Neural cell (in vitro differentiated cells): ENCODE measurements around the gene IFNK. TPM values are rescaled to one million over a fixed set of nuclear protein-coding genes. Genes with fewer than 3 reads are reported as not detected.
"Not testable (repeated sequence)": the region's sequence is repeated elsewhere in the genome, so short reads cannot be mapped to it uniquely, and the experiment has no call there.

Source experiments
- H2AFZ ChIP-seq: fragments of 200-600, 300-800 bp; sonication (generic), shearing (Covaris generic); 2 replicates; pipeline ENCODE4 v1.6.0; 2014; ENCODE audit warnings: low read depth, mild to moderate bottlenecking, antibody characterized with exemption, low read length, moderate library complexity
- H3F3A ChIP-seq: fragments of 200-600 bp; shearing (Covaris generic); 2 replicates; pipeline ENCODE4 v1.6.1; 2016; ENCODE audit warnings: mild to moderate bottlenecking, moderate library complexity, mixed read lengths, antibody characterized with exemption, low read length; ENCODE audit not compliant: insufficient read depth, poor library complexity, severe bottlenecking
- H3K27ac ChIP-seq: fragments of 200-600, 300-800 bp; sonication (generic), shearing (Covaris generic); 2 replicates; pipeline ENCODE4 v1.5.1; 2014; ENCODE audit warnings: mild to moderate bottlenecking, low read length, moderate library complexity
- H3K27me3 ChIP-seq: fragments of 300-800, 200-600 bp; sonication (generic), shearing (Covaris generic); 2 replicates; pipeline ENCODE4 v1.6.0; 2014; ENCODE audit warnings: mild to moderate bottlenecking, low read depth, low read length, moderate library complexity; ENCODE audit not compliant: insufficient read depth
- H3K36me3 ChIP-seq: fragments of 300-800, 200-600 bp; sonication (generic), shearing (Covaris generic); 2 replicates; pipeline ENCODE4 v1.5.1; 2014; ENCODE audit warnings: mild to moderate bottlenecking, antibody characterized with exemption, low read length, moderate library complexity; ENCODE audit not compliant: insufficient read depth
- H3K4me2 ChIP-seq: fragments of 300-800, 200-600 bp; sonication (generic), shearing (Covaris generic); 2 replicates; pipeline ENCODE4 v1.6.0; 2014; ENCODE audit warnings: mild to moderate bottlenecking, low read length
- H3K4me3 ChIP-seq: fragments of 300-800, 200-600 bp; sonication (generic), shearing (Covaris generic); 2 replicates; pipeline ENCODE4 v1.5.1; 2014; ENCODE audit warnings: mild to moderate bottlenecking, low read length, moderate library complexity
- H3K79me2 ChIP-seq: fragments of 200-600 bp; shearing (Covaris generic); replicated peaks from 2 replicates; pipeline ENCODE4 v1.6.0; 2014; ENCODE audit warnings: mild to moderate bottlenecking, low read length, moderate library complexity; ENCODE audit not compliant: insufficient read depth
- H3K9ac ChIP-seq: fragments of 300-800, 200-600 bp; sonication (generic), shearing (Covaris generic); 2 replicates; pipeline ENCODE4 v1.6.1; 2016; ENCODE audit warnings: mild to moderate bottlenecking, low read length, mixed read lengths
- H3K9me2 ChIP-seq: fragments of 200-600 bp; shearing (Covaris generic); 2 replicates; pipeline ENCODE4 v1.6.1; 2016; ENCODE audit warnings: mild to moderate bottlenecking, low read length, mixed read lengths; ENCODE audit not compliant: insufficient read depth
- H3K9me3 ChIP-seq: fragments of 200-600, 300-800 bp; sonication (generic), shearing (Covaris generic); 2 replicates; pipeline ENCODE4 v1.6.1; 2016; ENCODE audit warnings: mild to moderate bottlenecking, mixed run types, low read length, moderate library complexity, mixed read lengths
- H4K20me1 ChIP-seq: fragments of 200-600 bp; shearing (Covaris generic); 2 replicates; pipeline ENCODE4 v1.6.1; 2016; ENCODE audit warnings: mild to moderate bottlenecking, mixed run types; ENCODE audit not compliant: insufficient read depth
- EP300 ChIP-seq: fragments of 450-650 bp; conservative IDR thresholded peaks from 2 replicates; pipeline ENCODE4 v1.6.1; 2014; ENCODE audit warnings: antibody characterized with exemption, mild to moderate bottlenecking, moderate library complexity; ENCODE audit not compliant: poor library complexity, severe bottlenecking
- EZH2 ChIP-seq: fragments of 200-600, 300-800 bp; shearing (Covaris generic), sonication (generic); IDR thresholded peaks from 2 replicates; pipeline ENCODE4 v1.6.1; 2014; ENCODE audit warnings: antibody characterized with exemption, low read length, borderline replicate concordance, mild to moderate bottlenecking; ENCODE audit not compliant: insufficient read depth, poor library complexity, severe bottlenecking
- MXI1 ChIP-seq: fragments of 450-650 bp; conservative IDR thresholded peaks from 2 replicates; pipeline ENCODE4 v1.6.1; 2014; ENCODE audit warnings: antibody characterized with exemption, mild to moderate bottlenecking; ENCODE audit not compliant: poor library complexity, severe bottlenecking
- POLR2AphosphoS5 ChIP-seq: IDR thresholded peaks from 2 replicates; pipeline ENCODE4 v1.6.1; 2012
- RAD21 ChIP-seq: fragments of 450-650 bp; conservative IDR thresholded peaks from 2 replicates; pipeline ENCODE4 v1.6.1; 2014; ENCODE audit warnings: antibody characterized with exemption, mild to moderate bottlenecking, moderate library complexity
- REST ChIP-seq: IDR thresholded peaks from 2 replicates; pipeline ENCODE4 v1.6.1; 2012; ENCODE audit warnings: borderline replicate concordance
- SMC3 ChIP-seq: fragments of 450-650 bp; conservative IDR thresholded peaks from 2 replicates; pipeline ENCODE4 v1.6.1; 2014; ENCODE audit warnings: antibody characterized with exemption, mild to moderate bottlenecking, moderate library complexity; ENCODE audit not compliant: poor library complexity
- TAF1 ChIP-seq: IDR thresholded peaks from 2 replicates; pipeline ENCODE4 v1.6.1; 2012; ENCODE audit warnings: low read depth
- polyA plus RNA-seq: library from polyadenylated mRNA; depleted of rRNA; stranded (reverse); fragments of >200 nt; gene quantifications from 2 replicates; pipeline ENCODE4 v1.2.3, GENCODE V29; 2014
- TF ChIP-seq, protein P1 (sequence below): fragments of 450-650 bp; IDR thresholded peaks from 2 replicates; pipeline ENCODE4 v1.5.1; 2014; ENCODE audit warnings: antibody characterized with exemption, mild to moderate bottlenecking, moderate library complexity; ENCODE audit not compliant: poor library complexity, severe bottlenecking

IFNK gene
- polyA plus RNA-seq, 1 donor from 2014 or later = not detected

- H3K36me3 ChIP-seq = no peaks in the 10 kb centered on the region
- H3K27ac ChIP-seq = no peak overlapping the region
- H3K4me2 ChIP-seq = peak overlapping the region; percentile 42
- H3K27me3 ChIP-seq = no peaks in the 10 kb centered on the region
- TF ChIP-seq EZH2 (no peak), EP300 (peak; percentile 46)
- peak overlapping the region; percentile 54 for H3K4me3 ChIP-seq
- H3K9ac ChIP-seq = no peak overlapping the region
- no peaks in the 10 kb centered on the region for H3K9me3 ChIP-seq
- H4K20me1 ChIP-seq = no peaks in the 10 kb centered on the region
- H3F3A ChIP-seq = peaks cover 5% of the 10 kb centered on the region
- peak overlapping the region; percentile 9 for H2AFZ ChIP-seq
- no peaks in the 10 kb centered on the region for H3K9me2 ChIP-seq
- H3K79me2 ChIP-seq = peaks cover 23% of the 10 kb centered on the region
Measured at GRCh38 chr9:27497883-27498417, 26.1 kb upstream of the IFNK start.

- peaks cover 5% of the 10 kb centered on the region for H3F3A ChIP-seq
- no peak overlapping the region for H3K4me2 ChIP-seq
- no peaks in the 10 kb centered on the region for H3K36me3 ChIP-seq
- H3K9me2 ChIP-seq = no peaks in the 10 kb centered on the region
- H4K20me1 ChIP-seq = no peaks in the 10 kb centered on the region
- H3K4me3 ChIP-seq = no peak overlapping the region
- TF ChIP-seq SMC3 (no peak), MXI1 (no peak), POLR2AphosphoS5 (no peak), RAD21 (no peak), TAF1 (no peak), EZH2 (no peak), REST (no peak), EP300 (no peak)
- TF ChIP-seq, protein P1, sequence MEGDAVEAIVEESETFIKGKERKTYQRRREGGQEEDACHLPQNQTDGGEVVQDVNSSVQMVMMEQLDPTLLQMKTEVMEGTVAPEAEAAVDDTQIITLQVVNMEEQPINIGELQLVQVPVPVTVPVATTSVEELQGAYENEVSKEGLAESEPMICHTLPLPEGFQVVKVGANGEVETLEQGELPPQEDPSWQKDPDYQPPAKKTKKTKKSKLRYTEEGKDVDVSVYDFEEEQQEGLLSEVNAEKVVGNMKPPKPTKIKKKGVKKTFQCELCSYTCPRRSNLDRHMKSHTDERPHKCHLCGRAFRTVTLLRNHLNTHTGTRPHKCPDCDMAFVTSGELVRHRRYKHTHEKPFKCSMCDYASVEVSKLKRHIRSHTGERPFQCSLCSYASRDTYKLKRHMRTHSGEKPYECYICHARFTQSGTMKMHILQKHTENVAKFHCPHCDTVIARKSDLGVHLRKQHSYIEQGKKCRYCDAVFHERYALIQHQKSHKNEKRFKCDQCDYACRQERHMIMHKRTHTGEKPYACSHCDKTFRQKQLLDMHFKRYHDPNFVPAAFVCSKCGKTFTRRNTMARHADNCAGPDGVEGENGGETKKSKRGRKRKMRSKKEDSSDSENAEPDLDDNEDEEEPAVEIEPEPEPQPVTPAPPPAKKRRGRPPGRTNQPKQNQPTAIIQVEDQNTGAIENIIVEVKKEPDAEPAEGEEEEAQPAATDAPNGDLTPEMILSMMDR = no peak
- H3K9ac ChIP-seq = no peak overlapping the region
- H3K9me3 ChIP-seq = no peaks in the 10 kb centered on the region
- no peak overlapping the region for H3K27ac ChIP-seq
- no peak overlapping the region for H2AFZ ChIP-seq
- no peaks in the 10 kb centered on the region for H3K27me3 ChIP-seq
- H3K79me2 ChIP-seq = peaks cover 23% of the 10 kb centered on the region
Measured at GRCh38 chr9:27499451-27499850, 24.6 kb upstream of the IFNK start.

DNA sequence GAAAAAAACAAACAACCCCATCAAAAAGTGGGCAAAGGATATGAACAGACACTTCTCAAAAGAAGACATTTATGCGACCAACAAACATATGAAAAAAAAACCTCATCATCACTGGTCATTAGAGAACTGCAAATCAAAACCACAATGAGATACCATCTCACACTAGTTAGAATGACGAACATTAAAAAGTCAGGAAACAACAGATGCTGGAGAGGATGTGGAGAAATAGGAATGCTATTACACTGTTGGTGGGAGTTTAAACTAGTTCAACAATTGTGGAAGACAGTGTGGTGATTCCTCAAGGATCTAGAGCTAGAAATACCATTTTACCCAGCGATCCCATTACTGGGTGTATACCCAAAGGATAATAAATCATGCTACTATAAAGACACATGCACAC is 23.2 kb upstream of the IFNK start:
- not testable (repeated sequence) for H3K9me2 ChIP-seq, H3K36me3 ChIP-seq, H3F3A ChIP-seq, H4K20me1 ChIP-seq, H3K4me2 ChIP-seq, H3K9me3 ChIP-seq, H3K27me3 ChIP-seq, H3K4me3 ChIP-seq, H2AFZ ChIP-seq, H3K27ac ChIP-seq, H3K9ac ChIP-seq
- H3K79me2 ChIP-seq = peaks cover 11% of the 10 kb centered on the region
